Liver (tissue), 9 donors: ENCODE results near the gene DNAH10. TPM values are rescaled to one million over a fixed set of nuclear protein-coding genes. Genes with fewer than 3 reads are reported as not detected.

Experiments
- DNase-seq: peaks from one replicate; pipeline ENCODE4 v3.0.0-alpha.2; 2017; ENCODE audit warnings: low spot score
- H3K27ac ChIP-seq, 2 donors: one replicate each; pipeline ENCODE4 v1.7.0; 2013; ENCODE audit warnings: inconsistent platforms in 2 of 2, low read length in 2 of 2, control low read depth in 1 of 2, low read depth in 1 of 2, mild to moderate bottlenecking in 1 of 2
- H3K27me3 ChIP-seq, 4 donors: one replicate each; pipeline versions ENCODE4 v1.6.1 to v1.7.0; 2013; ENCODE audit warnings: low read length in 3 of 4, inconsistent platforms in 1 of 4, mild to moderate bottlenecking in 1 of 4, moderate library complexity in 1 of 4; ENCODE audit not compliant: control insufficient read depth in 4 of 4, insufficient read depth in 4 of 4
- H3K36me3 ChIP-seq, 4 donors: one replicate each; pipeline versions ENCODE4 v1.6.1 to v1.7.0; 2013; ENCODE audit warnings: low read length in 3 of 4, mild to moderate bottlenecking in 3 of 4, low read depth in 1 of 4, moderate library complexity in 1 of 4; ENCODE audit not compliant: control insufficient read depth in 4 of 4, insufficient read depth in 3 of 4
- H3K4me1 ChIP-seq, 4 donors: one replicate each; pipeline versions ENCODE4 v1.6.1 to v1.7.0; 2013; ENCODE audit warnings: low read length in 3 of 4, mild to moderate bottlenecking in 3 of 4, moderate library complexity in 1 of 4; ENCODE audit not compliant: control insufficient read depth in 4 of 4, insufficient read depth in 4 of 4
- H3K4me3 ChIP-seq, 3 donors: one replicate each; pipeline versions ENCODE4 v1.6.1 to v1.7.0; 2013; ENCODE audit warnings: low read length in 3 of 3, control low read depth in 1 of 3, low read depth in 1 of 3, mild to moderate bottlenecking in 1 of 3
- H3K9ac ChIP-seq, 2 donors: one replicate each; pipeline ENCODE4 v1.7.0; 2013; ENCODE audit warnings: low read length in 2 of 2, mild to moderate bottlenecking in 2 of 2, moderate library complexity in 2 of 2, control low read depth in 1 of 2, low read depth in 1 of 2
- H3K9me3 ChIP-seq, 4 donors: one replicate each; pipeline versions ENCODE4 v1.6.1 to v1.7.0; 2013; ENCODE audit warnings: low read length in 3 of 4; ENCODE audit not compliant: control insufficient read depth in 4 of 4
- EGR1 ChIP-seq, 2 donors: IDR thresholded peaks; 2 replicates each; pipeline ENCODE4 v1.6.1; 2016 to 2018; ENCODE audit warnings: antibody characterized with exemption in 2 of 2, low read depth in 2 of 2
- FOXA2 ChIP-seq: IDR thresholded peaks from 2 replicates; pipeline ENCODE4 v1.6.1; 2016; ENCODE audit warnings: antibody characterized with exemption
- GABPA ChIP-seq, 2 donors: IDR thresholded peaks in 1 of 2; conservative IDR thresholded peaks in 1 of 2; 2 replicates each; pipeline ENCODE4 v1.6.1; 2016; ENCODE audit warnings: antibody characterized with exemption in 2 of 2, mild to moderate bottlenecking in 1 of 2, moderate library complexity in 1 of 2
- HNF4A ChIP-seq, 2 donors: conservative IDR thresholded peaks; 2 replicates each; pipeline ENCODE4 v1.6.1; 2016; ENCODE audit warnings: antibody characterized with exemption in 2 of 2, mild to moderate bottlenecking in 2 of 2
- NR2F2 ChIP-seq: IDR thresholded peaks from 2 replicates; pipeline ENCODE4 v1.6.1; 2016; ENCODE audit warnings: antibody characterized with exemption
- RAD21 ChIP-seq, 2 donors: IDR thresholded peaks; 2 replicates each; pipeline ENCODE4 v1.6.1; 2016; ENCODE audit warnings: antibody characterized with exemption in 2 of 2, mild to moderate bottlenecking in 2 of 2
- RXRA ChIP-seq, 2 donors: IDR thresholded peaks; 2 replicates each; pipeline ENCODE4 v1.6.1; 2017 to 2018; ENCODE audit warnings: antibody characterized with exemption in 2 of 2, mild to moderate bottlenecking in 1 of 2
- SP1 ChIP-seq: IDR thresholded peaks from 2 replicates; pipeline ENCODE4 v1.6.1; 2018; ENCODE audit warnings: antibody characterized with exemption, mild to moderate bottlenecking
- TAF1 ChIP-seq: conservative IDR thresholded peaks from 2 replicates; pipeline ENCODE4 v1.6.1; 2016; ENCODE audit warnings: antibody characterized with exemption, mild to moderate bottlenecking
- YY1 ChIP-seq: IDR thresholded peaks from 2 replicates; pipeline ENCODE4 v1.6.1; 2016; ENCODE audit warnings: antibody characterized with exemption, mild to moderate bottlenecking
- WGBS: extraction: QIAGEN DNeasy Blood & Tissue Kit; methylation state at CpG from one replicate; pipeline ENCODE4 v1.1.7; 2013; 5-methylcytosine and 5-hydroxymethylcytosine counted together
- polyA plus RNA-seq, 2 donors: library from polyadenylated mRNA; stranded (reverse) in 1 of 2; unstranded in 1 of 2; fragments of 200-250 nt in 1 of 2; fragments of >200 nt in 1 of 2; fragmentation: Nextera tagmentation in 1 of 2; extraction: Ambion mirVana in 1 of 2; gene quantifications; one replicate each; pipeline versions ENCODE4 v1.2.1 to v1.2.3, GENCODE V29; 2013 to 2015
- total RNA-seq, 2 donors: library from RNA; depleted of rRNA; stranded (reverse); fragments of >200 nt; gene quantifications; one replicate each; pipeline ENCODE4 v1.2.3, GENCODE V29; 2014
- TF ChIP-seq, protein P1 (sequence below): IDR thresholded peaks from 2 replicates; pipeline ENCODE4 v1.6.1; 2016; ENCODE audit warnings: antibody characterized with exemption
- TF ChIP-seq, protein P2 (sequence below): IDR thresholded peaks from 2 replicates; pipeline ENCODE4 v1.6.1; 2016; ENCODE audit warnings: antibody characterized with exemption
- TF ChIP-seq, protein P3 (sequence below): fragments of 150-350 bp; IDR thresholded peaks from 2 replicates; pipeline ENCODE4 v1.5.1; 2017; ENCODE audit warnings: improper control_type of control experiment, low read depth, low read length; ENCODE audit not compliant: missing input control
- TF ChIP-seq, protein P4 (sequence below): IDR thresholded peaks from 2 replicates; pipeline ENCODE4 v1.6.1; 2016; ENCODE audit warnings: antibody characterized with exemption, mild to moderate bottlenecking
- donor health status: healthy.
- donor health status: healthy.
- donor health status: healthy.
- donor health status: healthy.
- donor health status: healthy.

The DNAH10 gene
- total and polyA plus RNA-seq, 4 donors, result 0.05 to 0.47 (median 0.07) TPM

DNA sequence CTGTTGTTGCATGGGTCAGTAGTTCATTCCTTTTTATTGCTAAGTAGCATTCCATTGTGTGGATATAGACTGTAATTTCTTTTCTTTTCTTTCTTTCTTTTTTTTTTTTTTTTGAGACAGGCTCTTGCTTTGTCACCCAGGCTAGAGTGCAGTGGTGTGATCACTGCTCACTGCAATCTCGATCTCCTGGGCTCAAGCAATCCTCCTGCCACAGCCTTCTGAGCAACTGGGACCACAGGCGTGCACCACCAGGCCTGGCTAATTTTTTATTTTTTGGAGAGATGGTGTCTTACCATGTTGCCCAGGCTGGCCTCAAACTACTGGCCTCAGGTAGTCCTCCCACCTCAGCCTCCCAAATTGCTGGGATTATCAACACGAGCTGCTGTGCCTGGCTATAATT, 44.8 kb upstream of the DNAH10 start:
- H3K9me3 ChIP-seq, result no peaks in the 10 kb centered on the region
- H3K27me3 ChIP-seq, result no peaks in the 10 kb centered on the region
- no peak overlapping the region for H3K4me3 ChIP-seq
- peaks cover 2 to 23% (median 14%) of the 10 kb centered on the region in 4 donors for H3K4me1 ChIP-seq
- no peak for DNase-seq
- H3K27ac ChIP-seq, result no peak overlapping the region
- WGBS, result 97% methylated on average over 3 of the region's 3 CpGs
- H3K36me3 ChIP-seq, result peaks cover 0 to 2% (median 0%) of the 10 kb centered on the region in 4 donors
- H3K9ac ChIP-seq, result no peak overlapping the region
- TF ChIP-seq RXRA (IDR thresholded peaks at IDR 0.05) (no peak), YY1 (no peak)

DNA sequence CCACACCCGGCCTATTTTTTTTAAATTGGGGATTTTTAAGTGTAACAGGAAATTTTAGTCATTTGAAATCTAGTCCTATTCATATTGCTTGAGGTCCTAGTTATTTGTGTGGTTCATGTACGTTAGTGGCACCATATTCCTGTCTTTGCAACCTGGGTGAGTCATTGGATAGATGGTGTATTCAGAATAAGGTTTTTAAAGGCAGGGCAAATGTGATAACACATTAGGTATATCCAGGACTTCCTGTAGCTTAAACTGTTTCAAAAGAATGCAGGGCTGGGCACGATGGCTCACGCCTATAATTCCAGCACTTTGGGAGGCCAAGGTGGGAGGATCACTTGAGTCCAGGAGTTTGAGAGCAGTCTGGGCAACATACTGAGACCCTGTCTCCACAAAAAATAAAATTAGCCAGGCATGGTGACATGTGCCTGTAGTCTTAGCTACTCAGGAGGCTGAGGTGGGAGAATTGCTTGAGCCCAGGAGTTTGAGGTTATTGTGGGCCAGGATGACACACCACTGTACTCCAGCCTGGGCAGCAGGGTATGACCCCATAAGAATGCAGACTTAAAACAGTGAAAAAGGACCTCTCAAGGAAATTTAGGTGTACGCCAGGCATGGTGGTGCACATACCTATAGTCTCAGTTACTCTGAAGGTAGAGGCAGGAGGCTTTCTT, 41.8 kb upstream of the DNAH10 start:
- Histone ChIP-seq H3K9me3 (no peaks in the 10 kb centered on the region), H3K4me3 (no peak overlapping the region), H3K36me3 (peaks cover 0 to 8% (median 2%) of the 10 kb centered on the region in 4 donors), H3K27me3 (no peaks in the 10 kb centered on the region), H3K27ac (no peak overlapping the region), H3K4me1 (peaks cover 0 to 2% (median 0%) of the 10 kb centered on the region in 4 donors), H3K9ac (no peak overlapping the region)
- no peak for TF ChIP-seq RAD21 (IDR thresholded peaks at IDR 0.05)
- DNase-seq, result no peak
- 84% methylated on average over 5 of the region's 5 CpGs for WGBS

DNA sequence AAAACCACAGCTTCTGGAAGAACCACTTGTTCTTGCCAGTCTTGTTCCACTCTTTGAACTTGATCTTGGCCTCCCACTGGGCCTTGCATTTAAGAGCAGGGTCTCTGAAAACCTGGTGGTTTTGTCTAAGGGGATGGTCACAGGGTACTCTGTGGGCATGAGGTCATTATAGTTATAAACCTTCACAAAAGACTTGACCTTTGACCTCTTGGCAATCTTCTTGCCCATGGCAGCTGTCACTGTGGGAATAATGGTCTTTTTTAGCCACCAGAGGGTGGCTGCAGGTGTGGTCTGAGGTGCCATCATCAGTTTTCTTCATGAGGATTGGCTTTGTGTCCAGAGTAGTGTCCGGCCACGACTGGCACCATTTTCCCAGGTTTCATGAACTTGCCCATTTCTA, 40.9 kb upstream of the DNAH10 start:
- TF ChIP-seq FOXA2 (no peak), NR2F2 (peak; percentile 25)
- no peaks in the 10 kb centered on the region for H3K4me1 ChIP-seq
- H3K9me3 ChIP-seq, result no peaks in the 10 kb centered on the region
- 97% methylated on average over 2 of the region's 2 CpGs for WGBS
- no peak for DNase-seq
- H3K36me3 ChIP-seq, result peaks cover 4 to 14% (median 5%) of the 10 kb centered on the region in 4 donors
- no peak overlapping the region for H3K9ac ChIP-seq
- H3K27ac ChIP-seq, result no peak overlapping the region
- no peaks in the 10 kb centered on the region for H3K27me3 ChIP-seq
- H3K4me3 ChIP-seq, result no peak overlapping the region

DNA sequence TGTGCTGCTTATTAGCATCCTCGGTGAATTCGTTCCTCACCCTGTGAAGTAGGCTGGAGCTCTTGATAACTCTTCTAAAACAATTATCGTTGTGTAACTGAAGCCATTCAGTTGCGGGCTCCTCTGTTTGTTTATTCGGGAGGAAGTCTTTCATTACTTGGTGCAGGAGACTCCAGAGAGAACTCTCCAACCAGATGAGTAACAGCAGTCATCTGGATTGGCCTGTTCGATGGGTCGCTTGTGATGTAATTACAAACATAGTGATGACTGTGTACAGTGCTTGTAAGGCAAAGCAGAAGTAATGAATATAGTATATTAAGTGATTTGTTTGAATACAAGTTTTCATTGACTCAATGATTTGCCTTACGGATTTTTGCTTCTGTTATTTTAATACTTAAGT, 39.1 kb upstream of the DNAH10 start:
- Histone ChIP-seq H3K4me3 (no peak overlapping the region), H3K9ac (no peak overlapping the region), H3K36me3 (peaks cover 4 to 27% (median 15%) of the 10 kb centered on the region in 4 donors), H3K27ac (no peak overlapping the region), H3K9me3 (no peaks in the 10 kb centered on the region), H3K27me3 (no peaks in the 10 kb centered on the region), H3K4me1 (no peaks in the 10 kb centered on the region)
- no peak for DNase-seq
- TF ChIP-seq TAF1 (no peak), GABPA (IDR thresholded peaks at IDR 0.05 in 1 of 2, conservative IDR thresholded peaks at IDR 0.05 in 1 of 2) (no peak), HNF4A (conservative IDR thresholded peaks at IDR 0.05) (no peak), SP1 (no peak), RXRA (IDR thresholded peaks at IDR 0.05) (no peak), NR2F2 (no peak), EGR1 (IDR thresholded peaks at IDR 0.05; ENCODE audit: low read depth in 2 of 2) (no peak), YY1 (no peak), FOXA2 (no peak)
- TF ChIP-seq, protein P1, sequence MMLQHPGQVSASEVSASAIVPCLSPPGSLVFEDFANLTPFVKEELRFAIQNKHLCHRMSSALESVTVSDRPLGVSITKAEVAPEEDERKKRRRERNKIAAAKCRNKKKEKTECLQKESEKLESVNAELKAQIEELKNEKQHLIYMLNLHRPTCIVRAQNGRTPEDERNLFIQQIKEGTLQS, result no peak
- TF ChIP-seq, protein P2, sequence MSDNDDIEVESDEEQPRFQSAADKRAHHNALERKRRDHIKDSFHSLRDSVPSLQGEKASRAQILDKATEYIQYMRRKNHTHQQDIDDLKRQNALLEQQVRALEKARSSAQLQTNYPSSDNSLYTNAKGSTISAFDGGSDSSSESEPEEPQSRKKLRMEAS, result no peak
- TF ChIP-seq, protein P3, sequence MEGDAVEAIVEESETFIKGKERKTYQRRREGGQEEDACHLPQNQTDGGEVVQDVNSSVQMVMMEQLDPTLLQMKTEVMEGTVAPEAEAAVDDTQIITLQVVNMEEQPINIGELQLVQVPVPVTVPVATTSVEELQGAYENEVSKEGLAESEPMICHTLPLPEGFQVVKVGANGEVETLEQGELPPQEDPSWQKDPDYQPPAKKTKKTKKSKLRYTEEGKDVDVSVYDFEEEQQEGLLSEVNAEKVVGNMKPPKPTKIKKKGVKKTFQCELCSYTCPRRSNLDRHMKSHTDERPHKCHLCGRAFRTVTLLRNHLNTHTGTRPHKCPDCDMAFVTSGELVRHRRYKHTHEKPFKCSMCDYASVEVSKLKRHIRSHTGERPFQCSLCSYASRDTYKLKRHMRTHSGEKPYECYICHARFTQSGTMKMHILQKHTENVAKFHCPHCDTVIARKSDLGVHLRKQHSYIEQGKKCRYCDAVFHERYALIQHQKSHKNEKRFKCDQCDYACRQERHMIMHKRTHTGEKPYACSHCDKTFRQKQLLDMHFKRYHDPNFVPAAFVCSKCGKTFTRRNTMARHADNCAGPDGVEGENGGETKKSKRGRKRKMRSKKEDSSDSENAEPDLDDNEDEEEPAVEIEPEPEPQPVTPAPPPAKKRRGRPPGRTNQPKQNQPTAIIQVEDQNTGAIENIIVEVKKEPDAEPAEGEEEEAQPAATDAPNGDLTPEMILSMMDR, result no peak
- TF ChIP-seq, protein P4, sequence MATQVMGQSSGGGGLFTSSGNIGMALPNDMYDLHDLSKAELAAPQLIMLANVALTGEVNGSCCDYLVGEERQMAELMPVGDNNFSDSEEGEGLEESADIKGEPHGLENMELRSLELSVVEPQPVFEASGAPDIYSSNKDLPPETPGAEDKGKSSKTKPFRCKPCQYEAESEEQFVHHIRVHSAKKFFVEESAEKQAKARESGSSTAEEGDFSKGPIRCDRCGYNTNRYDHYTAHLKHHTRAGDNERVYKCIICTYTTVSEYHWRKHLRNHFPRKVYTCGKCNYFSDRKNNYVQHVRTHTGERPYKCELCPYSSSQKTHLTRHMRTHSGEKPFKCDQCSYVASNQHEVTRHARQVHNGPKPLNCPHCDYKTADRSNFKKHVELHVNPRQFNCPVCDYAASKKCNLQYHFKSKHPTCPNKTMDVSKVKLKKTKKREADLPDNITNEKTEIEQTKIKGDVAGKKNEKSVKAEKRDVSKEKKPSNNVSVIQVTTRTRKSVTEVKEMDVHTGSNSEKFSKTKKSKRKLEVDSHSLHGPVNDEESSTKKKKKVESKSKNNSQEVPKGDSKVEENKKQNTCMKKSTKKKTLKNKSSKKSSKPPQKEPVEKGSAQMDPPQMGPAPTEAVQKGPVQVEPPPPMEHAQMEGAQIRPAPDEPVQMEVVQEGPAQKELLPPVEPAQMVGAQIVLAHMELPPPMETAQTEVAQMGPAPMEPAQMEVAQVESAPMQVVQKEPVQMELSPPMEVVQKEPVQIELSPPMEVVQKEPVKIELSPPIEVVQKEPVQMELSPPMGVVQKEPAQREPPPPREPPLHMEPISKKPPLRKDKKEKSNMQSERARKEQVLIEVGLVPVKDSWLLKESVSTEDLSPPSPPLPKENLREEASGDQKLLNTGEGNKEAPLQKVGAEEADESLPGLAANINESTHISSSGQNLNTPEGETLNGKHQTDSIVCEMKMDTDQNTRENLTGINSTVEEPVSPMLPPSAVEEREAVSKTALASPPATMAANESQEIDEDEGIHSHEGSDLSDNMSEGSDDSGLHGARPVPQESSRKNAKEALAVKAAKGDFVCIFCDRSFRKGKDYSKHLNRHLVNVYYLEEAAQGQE, result no peak
- 91% methylated on average over 8 of the region's 8 CpGs for WGBS
